ENCODE measurements around the gene RPP21.

Gene RPP21

DNA sequence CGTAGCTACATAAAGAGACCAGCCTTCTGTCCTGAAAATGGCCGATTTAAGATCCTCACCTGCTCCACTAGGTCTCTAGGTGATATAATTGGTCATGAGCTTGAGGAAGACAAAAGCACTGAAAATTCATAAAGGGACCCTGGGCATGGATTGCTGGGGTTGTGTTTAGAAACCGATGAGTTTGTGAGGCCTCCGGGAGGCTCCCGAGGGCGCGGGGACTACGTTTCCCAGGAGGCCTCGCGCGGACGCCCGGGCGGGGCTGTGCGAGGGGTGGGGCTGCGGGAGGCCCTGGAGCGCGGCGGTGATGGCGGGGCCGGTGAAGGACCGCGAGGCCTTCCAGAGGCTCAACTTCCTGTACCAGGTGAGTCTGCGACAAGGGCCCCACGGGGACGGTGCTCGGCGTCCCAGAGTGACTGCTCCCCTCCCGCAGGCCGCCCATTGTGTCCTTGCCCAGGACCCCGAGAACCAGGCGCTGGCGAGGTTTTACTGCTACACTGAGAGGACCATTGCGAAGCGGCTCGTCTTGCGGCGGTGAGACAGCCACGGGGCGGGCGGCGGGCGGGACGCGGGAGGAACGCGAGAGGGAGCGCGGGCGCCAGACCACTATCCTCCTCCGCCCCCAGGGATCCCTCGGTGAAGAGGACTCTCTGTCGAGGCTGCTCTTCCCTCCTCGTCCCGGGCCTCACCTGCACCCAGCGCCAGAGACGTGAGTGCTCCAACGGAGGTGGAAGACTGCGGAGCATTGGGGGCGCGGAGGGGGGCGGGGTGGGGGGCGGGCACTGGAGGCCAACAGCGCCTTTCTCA is at the start of gene RPP21:
Gene RPP21, plus strand, starts transcription at position 289 of the 804 bp plus-strand sequence. Its CDS starts 16 bp downstream, at position 305.
- peak within 1 kb of the TSS; percentile 82 for H3K4me3 ChIP-seq (ENCODE audit: low read length)
- DNase-seq (ENCODE audit: low read depth), result peak; percentile 87
- TF ChIP-seq, protein P1, sequence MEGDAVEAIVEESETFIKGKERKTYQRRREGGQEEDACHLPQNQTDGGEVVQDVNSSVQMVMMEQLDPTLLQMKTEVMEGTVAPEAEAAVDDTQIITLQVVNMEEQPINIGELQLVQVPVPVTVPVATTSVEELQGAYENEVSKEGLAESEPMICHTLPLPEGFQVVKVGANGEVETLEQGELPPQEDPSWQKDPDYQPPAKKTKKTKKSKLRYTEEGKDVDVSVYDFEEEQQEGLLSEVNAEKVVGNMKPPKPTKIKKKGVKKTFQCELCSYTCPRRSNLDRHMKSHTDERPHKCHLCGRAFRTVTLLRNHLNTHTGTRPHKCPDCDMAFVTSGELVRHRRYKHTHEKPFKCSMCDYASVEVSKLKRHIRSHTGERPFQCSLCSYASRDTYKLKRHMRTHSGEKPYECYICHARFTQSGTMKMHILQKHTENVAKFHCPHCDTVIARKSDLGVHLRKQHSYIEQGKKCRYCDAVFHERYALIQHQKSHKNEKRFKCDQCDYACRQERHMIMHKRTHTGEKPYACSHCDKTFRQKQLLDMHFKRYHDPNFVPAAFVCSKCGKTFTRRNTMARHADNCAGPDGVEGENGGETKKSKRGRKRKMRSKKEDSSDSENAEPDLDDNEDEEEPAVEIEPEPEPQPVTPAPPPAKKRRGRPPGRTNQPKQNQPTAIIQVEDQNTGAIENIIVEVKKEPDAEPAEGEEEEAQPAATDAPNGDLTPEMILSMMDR (IDR thresholded peaks at IDR 0.05; ENCODE audit: insufficient read depth, low read depth, low read length, missing control alignments), result no peak

DNA sequence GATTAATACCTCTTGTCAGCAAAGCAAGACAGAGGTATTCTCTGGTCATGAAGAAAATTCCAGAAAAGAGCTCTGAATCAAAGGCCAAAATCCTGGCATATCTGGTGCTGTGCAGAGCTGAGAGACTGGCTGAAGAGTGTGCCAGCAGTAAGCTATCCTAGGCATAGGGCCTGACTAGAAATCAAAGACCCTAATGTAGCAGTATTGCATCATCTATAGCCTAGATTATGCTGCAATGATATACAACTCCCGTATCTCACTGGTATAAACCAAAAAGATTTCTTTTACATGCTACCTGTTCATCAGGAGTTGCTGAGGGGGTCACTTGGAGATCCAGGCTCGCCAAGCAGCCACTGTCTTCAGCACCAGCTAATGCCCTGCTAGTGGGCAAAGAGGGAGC is 49.1 kb upstream of the RPP21 start:
- TF ChIP-seq, protein P1 (IDR thresholded peaks at IDR 0.05; ENCODE audit: insufficient read depth, low read depth, low read length, missing control alignments), result no peak
- H3K4me3 ChIP-seq (ENCODE audit: low read length), result no peak overlapping the region
- DNase-seq (ENCODE audit: low read depth), result no peak

DNA sequence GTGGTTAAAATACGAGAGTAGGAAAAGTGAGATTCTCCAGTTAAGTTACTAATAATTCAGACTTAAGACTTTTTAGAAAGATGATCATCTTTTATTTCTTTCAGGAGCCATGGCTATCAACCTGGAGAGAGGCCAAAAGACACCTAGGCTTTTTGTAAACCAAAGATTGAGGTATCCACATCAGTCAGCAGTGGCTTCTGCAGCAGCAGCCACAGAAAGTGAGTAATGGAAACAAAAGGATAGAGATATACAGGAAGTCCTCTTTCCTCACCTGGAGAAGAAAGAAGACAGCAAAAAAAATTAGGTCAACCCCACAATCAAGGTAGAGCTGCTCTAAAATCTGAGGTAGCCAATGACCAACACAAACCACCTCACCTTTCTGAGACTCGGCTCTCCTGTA is 41.0 kb upstream of the RPP21 start:
- DNase-seq (ENCODE audit: low read depth), result no peak
- no peak overlapping the region for H3K4me3 ChIP-seq (ENCODE audit: low read length)
- TF ChIP-seq, protein P1 (IDR thresholded peaks at IDR 0.05; ENCODE audit: insufficient read depth, low read depth, low read length, missing control alignments), result no peak

DNA sequence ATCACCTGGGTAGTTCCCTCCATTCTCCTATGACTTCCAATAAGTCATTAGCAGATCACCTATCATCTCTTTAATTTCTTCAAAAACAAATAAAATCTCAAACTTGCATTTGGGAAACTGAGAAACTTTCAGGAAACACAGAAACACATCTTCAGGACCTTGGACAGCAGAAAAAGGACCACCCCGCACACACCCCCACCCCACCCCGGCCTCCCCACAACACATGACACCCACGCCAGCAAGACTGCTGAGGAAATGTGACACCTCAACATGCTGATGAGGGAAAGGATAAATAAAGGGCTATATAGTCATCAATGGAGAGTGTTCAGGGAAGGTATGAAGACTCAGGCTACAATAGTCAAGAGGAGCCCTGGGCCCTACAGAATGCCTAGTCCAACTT is 33.9 kb upstream of the RPP21 start:
- no peak overlapping the region for H3K4me3 ChIP-seq (ENCODE audit: low read length)
- no peak for DNase-seq (ENCODE audit: low read depth)
- TF ChIP-seq, protein P1 (IDR thresholded peaks at IDR 0.05; ENCODE audit: insufficient read depth, low read depth, low read length, missing control alignments), result no peak

DNA sequence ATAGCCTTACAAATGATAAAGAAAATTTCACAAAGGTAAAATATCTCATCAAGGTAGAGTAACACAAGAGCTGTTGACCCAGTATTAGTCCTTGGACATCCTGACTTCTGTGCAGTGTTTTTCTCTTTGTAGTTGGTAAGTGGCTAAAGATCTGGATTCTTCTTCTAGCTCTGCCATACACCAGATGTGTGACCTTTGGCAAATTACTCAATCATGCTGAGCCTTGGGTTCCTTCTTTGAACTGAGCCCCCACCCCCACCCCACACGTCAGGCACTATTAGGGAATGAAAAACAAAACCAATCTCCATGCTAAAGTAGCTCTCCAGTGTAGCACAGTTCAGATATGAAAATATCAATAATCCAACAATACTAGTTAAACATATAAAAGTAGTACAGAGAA is 33.3 kb upstream of the RPP21 start:
- no peak overlapping the region for H3K4me3 ChIP-seq (ENCODE audit: low read length)
- no peak for DNase-seq (ENCODE audit: low read depth)
- TF ChIP-seq, protein P1 (IDR thresholded peaks at IDR 0.05; ENCODE audit: insufficient read depth, low read depth, low read length, missing control alignments), result no peak

DNA sequence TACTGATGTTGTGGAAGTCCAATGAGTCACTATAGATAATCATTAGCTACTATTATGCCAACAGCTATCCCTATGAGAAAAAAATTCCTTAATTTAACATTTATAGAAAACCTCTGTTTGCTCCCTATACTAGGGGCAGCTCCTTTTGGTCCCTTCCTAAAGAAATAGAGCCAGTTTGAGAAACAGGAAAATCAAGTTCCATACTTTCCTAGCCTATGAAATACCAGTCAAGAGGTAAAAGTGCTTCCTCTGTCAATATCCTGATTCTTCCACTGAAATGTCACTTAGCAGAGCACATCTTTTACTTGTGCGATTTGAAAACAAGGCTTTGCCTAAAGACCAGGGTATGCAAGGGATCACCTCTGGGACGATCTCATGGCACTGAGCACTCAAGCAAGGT is 32.7 kb upstream of the RPP21 start:
- no peak overlapping the region for H3K4me3 ChIP-seq (ENCODE audit: low read length)
- DNase-seq (ENCODE audit: low read depth), result no peak
- TF ChIP-seq, protein P1 (IDR thresholded peaks at IDR 0.05; ENCODE audit: insufficient read depth, low read depth, low read length, missing control alignments), result no peak

Data from epithelial cell of esophagus (primary cell).